COLO668 (cell line): ENCODE measurements around the gene GZMM.

Source experiments
- DNase-seq: peaks from one replicate; lab custom pipeline; 2025; ENCODE audit not compliant: unreplicated experiment; lab: John Stamatoyannopoulos, UW

The GZMM gene

GRCh38 chr19:533364-534058 lies 10.3 kb upstream of the GZMM start:
- peak; percentile 14 for DNase-seq

DNA sequence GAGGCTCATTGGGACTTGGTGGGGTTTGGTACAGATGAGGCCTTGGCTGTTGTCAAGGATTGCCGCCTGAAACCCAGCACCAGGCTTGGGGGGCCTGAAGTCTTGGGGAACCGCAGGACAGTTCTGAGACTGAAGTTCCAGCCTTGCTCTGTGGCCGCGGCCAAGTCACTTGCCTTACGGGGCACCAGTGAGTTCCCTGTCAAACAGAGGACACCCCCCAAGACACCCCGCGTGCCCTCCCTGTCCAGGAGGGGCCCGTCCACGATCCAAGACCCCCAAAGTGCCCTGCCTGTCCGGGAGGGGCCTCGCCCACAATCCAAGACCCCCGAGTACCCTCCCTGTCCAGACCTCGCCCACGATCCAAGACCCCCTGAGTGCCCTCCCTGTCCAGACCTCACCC lies 9.8 kb upstream of the GZMM start:
- no peak for DNase-seq

DNA sequence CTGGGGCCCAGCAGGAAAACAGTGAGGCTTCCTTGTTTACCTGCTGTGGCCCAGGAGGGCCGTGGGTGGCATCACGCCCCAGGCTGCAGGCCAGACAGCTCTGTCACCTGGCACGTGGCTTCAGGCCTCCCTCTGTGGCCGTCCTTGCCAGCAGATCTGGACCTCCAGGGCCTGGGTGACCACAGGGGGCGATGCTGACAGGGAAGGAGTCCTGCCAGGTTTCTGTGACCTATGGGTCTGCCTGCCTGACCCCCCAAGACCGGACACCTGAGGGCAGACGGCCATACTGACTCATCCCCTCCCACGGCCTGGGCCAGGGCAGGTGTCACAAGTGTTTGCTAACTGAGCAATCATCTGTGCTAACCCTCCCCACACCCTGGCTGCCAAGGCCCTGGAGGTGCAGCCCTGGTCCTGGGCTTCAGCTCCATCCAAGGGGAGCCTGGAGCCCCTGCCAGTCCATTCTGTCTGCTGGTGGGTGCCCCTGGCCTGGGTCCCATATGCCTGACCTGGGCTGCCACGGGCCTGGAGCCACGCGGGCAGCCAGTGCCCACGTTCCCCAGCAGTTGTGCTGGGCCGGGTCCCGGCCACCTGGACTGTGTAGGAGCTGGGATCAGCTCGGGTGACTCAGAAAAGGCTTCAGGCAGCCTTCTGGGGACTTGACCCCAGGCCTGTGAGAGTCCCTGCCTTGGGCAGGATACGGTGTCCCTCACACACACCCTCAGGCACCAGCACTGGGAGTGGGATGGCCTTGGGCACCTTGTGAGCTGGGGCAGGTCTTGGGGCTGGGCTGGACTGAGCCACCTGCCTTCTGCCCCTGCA lies 8.6 kb upstream of the GZMM start:
- DNase-seq: peak; percentile 77

DNA sequence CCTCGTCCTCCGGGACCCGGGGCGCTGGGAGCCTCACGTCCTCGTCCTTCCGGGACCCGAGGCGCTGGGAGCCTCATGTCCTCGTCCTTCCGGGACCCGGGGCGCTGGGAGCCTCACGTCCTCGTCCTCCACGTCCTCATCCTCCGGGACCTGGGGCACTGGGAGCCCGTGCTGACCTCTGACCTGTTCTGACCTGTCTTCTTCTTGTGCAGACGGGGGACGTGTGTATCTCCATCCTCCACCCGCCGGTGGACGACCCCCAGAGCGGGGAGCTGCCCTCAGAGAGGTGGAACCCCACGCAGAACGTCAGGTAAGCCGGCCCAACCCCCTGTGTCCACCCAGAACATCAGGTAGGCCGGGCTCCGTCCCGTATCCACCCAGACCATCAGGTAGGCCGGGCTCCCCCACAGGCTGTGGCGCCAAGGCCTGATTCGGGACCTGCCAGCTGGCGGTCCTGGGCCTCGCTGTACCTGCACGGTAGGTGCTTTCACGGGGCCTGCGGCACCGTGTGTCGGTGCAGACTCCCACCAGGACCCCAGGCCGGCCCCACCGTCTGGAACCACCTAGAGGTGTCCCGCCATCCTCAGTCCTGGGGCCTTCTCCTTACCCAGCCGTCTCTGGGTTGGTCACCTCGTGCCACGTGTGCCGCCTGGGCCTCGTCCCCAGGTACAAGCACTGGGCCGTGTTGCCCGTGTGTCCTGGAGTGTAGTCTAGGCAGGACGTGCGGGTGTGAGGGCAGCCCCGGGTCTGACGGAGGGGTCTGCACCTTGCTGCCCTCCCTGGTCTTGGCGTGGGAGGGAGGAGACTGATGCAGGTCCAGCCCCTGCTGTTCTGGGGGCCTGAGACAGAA lies 7.6 kb upstream of the GZMM start:
- DNase-seq: no peak

GRCh38 chr19:536881-537404 lies 6.9 kb upstream of the GZMM start:
- DNase-seq: no peak

GRCh38 chr19:538641-539428 lies 5.0 kb upstream of the GZMM start:
- DNase-seq: no peak

GRCh38 chr19:539429-540030 lies 4.3 kb upstream of the GZMM start:
- DNase-seq: no peak

DNA sequence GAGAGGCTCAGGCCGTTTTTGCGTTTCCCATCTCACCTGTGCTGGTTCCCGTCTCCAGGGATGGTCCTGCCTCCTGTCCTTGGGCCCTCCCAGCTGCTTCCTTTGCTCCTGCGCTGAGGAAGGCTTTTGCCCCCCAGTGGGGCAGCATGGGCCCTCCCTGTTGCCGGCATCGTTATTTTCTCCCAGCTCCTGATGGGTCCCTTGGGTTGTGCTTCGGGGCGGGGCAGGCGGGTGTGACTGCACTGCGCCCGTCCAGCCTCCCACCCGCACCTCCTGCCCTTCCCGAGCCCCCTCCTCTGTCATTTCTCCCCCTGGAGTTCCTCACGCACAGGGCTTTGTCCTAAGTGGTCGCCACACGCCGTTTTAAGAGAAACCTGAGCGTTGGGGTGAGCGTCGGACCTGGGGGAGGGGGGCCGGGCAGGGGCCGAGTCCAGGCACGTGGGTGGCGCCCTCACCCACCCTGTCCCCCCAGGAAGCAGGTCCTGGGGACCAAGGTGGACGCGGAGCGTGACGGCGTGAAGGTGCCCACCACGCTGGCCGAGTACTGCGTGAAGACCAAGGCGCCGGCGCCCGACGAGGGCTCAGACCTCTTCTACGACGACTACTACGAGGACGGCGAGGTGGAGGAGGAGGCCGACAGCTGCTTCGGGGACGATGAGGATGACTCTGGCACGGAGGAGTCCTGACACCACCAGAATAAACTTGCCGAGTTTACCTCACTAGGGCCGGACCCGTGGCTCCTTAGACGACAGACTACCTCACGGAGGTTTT lies 2.8 kb upstream of the GZMM start:
- DNase-seq: no peak

GRCh38 chr19:541699-542098 lies 2.2 kb upstream of the GZMM start:
- DNase-seq: no peak

- DNase-seq: no peak
Observed at GRCh38 chr19:542173-542866, 1.5 kb upstream of the GZMM start.

GRCh38 chr19:547117-547516 lies 3.3 kb downstream of the GZMM start:
- DNase-seq: no peak

GRCh38 chr19:547836-548720 lies 4.2 kb downstream of the GZMM start:
- DNase-seq: peak; percentile 8

DNA sequence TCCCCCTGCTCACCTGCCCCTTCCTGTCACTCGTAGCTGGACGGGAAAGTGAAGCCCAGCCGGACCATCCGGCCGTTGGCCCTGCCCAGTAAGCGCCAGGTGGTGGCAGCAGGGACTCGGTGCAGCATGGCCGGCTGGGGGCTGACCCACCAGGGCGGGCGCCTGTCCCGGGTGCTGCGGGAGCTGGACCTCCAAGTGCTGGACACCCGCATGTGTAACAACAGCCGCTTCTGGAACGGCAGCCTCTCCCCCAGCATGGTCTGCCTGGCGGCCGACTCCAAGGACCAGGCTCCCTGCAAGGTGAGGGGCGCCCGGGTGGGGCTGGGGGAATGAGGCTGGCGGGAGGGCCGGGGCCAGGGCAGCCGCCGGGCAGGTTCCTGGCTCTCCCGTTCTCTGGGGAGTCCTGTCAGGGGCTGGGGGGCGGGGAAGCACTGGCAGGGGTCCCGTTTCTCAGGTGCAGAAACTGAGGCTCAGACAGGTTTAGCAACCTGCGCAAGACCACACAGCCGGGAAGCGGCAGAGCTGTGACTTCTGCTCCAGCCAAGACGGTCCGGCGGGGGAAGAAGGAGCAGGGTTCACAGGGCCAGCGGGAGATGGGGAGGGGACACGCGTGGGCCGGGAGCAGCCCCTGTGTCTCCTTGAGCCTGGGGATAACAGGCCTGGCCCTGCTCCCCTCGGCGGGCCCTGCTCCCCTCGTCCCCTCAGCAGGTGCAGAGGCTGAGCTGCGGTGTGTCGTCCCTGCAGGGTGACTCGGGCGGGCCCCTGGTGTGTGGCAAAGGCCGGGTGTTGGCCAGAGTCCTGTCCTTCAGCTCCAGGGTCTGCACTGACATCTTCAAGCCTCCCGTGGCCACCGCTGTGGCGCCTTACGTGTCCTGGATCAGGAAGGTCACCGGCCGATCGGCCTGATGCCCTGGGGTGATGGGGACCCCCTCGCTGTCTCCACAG lies 5.3 kb downstream of the GZMM start:
- peak; percentile 18 for DNase-seq

GRCh38 chr19:554817-555216 lies 11.0 kb downstream of the GZMM start:
- no peak for DNase-seq

DNA sequence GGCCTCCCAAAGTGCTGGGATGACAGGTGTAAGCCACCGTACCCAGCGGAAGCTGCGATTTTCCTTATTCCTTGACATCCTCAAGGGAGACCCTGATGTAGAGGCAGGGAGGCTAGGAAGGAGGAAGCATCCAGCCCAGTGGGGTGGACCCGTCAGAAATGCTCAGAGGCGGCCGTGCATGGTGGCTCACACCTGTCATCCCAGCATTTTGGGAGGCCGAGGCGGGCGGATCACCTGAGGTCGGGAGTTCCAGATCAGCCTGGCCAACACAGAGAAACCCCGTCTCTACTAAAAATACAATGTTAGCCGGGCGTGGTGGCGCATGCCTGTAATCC lies 11.6 kb downstream of the GZMM start:
- DNase-seq: no peak

DNA sequence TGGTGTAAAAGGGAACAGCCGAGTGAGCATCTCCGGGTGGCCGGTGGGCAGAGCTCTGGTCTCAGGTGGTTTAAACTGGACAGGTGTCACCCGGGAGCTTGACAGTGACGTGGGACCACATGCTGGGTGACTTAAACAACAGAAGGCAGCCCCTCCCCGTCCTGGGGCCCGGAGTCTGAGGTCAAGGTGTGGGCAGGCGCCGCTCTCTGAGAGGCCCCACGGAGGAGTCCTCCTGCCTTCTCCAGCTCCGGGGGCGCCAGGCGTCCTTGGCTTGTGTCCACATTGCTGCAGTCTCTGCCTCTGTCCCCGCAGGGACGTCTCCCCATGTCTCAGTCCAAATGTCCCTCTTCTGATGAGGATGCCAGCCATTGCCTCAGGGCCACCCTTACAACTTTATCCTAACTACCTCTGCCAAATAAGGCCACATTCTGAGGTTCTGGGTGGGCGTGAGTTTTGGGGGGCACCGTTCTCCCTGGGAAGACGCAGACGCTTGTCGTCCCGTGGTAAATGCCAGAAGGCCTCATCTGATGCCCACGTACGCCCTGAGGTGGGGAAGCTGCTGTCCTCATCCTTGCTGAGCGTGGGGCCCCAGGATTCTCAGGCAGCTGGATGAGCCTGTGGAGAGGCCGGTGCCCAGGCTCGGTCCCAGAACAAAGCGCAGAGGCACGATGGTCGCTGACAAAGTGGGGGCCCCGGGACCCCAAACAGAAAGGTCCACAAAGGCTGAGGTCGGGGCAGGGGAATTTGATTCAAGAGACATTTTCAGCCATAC lies 12.9 kb downstream of the GZMM start:
- DNase-seq: peak; percentile 44
